ELF-1 (cell line): ENCODE measurements around the gene LRP11.
"Not testable (repeated sequence)": the region's sequence is repeated elsewhere in the genome, so short reads cannot be mapped to it uniquely, and the experiment has no call there.

Experiments used
- DNase-seq: peaks from one replicate; pipeline ENCODE4 v3.0.0-alpha.2; 2016; ENCODE audit warnings: low read depth, low spot score

The LRP11 gene

DNA sequence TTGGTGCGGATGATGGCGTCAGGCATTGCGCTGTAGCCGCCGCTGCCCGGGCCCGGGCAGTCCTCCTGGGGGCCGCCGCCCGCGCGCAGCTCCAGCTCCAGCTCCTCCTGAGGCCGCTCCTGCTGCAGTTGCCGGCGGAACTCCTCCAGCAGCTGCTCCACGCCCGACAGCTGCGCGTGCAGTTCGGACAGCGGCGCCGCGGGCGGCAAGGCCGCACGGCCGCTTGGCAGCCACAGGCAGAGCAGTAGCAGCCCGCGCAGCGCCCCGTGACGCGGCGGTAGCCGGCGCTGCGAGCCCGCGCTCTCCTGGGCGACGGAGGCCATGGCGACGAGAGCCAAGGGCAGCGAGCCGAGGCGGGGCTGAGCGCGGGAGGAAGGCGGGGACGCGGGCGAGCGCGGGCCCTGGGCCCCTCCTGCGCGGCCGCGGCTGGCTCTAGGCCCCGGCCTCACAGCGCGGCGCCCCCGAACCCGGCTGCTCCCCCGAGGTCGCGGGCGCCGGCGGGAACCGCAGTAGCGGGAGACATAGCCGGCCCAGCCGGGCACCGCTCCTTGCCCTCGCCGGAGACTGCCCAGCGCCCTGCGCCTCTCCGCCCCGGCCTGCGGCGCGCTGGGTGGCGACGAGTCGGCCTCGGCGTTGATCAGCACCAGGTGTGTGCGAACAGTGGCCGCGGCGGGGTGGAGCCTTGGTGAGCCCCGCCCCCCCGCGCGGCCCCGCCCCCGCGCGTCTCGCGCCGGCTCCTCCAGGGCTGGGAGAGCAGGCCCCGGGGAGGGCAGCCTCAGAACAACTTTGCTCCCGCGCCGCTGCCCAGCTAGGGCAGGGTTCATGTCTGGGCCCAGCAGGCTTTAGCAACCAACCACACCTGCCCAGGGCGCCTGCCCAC, at the start of gene LRP11:
TSS of gene LRP11 (minus strand) at position 662 of the 880 bp plus-strand sequence. CDS start at position 323, 339 bp downstream.
- peak; percentile 85 for DNase-seq

DNA sequence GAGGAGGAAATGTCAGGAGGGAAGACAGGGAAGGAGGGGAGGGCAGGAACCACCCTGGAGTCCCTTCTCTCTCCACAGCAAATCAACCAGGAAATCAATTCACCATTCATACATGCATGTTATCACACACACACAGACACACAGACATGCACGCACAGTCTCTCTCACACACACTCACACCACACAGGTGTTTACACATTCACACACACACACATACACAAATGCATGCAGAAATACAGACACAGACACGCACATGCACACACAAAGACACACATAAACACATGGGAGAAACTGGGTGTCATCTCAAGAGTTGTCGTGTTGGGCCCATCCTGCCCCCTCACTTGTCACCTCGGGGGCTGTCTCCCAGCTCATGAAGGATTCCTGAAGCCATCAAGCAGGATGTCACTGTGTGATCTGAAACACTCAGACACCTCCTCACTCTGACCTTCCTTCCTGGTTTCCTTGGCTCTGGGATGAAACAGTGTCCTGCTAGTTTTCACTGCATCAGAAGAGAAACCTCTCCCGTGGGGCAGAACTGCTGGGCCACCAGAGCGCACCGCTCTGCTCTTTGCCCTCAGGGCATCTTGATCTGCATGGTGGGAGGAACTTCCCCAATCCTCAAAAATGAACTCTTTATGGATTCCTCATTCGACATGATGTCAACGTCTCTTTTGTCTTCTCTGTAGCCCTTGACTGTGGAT, 49.5 kb upstream of the LRP11 start:
- no peak for DNase-seq

GRCh38 chr6:149913085-149913484, 48.9 kb upstream of the LRP11 start:
- no peak for DNase-seq

DNA sequence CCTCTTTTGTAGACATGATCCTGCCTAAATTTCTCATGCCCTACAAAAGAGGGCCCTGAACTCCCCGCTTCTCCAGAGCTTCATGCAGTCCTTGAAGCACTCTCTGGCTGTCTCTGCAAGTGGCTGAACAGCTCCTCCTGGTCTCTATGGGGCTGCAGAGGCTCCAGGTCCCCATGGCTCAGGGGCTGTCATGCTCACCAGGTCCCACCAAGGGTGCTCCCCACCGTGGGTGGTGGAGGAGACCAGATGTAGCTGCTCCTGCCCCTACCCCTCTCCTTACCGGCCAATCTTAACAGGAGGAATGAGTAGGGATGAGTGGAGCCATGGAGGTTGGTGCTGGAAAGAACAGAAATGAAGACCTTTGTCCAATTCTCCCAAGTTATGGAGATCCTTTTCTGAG, 48.5 kb upstream of the LRP11 start:
- not testable (repeated sequence) for DNase-seq

GRCh38 chr6:149910721-149911151, 46.6 kb upstream of the LRP11 start:
- no peak for DNase-seq

GRCh38 chr6:149909701-149910470, 45.7 kb upstream of the LRP11 start:
- no peak for DNase-seq

DNA sequence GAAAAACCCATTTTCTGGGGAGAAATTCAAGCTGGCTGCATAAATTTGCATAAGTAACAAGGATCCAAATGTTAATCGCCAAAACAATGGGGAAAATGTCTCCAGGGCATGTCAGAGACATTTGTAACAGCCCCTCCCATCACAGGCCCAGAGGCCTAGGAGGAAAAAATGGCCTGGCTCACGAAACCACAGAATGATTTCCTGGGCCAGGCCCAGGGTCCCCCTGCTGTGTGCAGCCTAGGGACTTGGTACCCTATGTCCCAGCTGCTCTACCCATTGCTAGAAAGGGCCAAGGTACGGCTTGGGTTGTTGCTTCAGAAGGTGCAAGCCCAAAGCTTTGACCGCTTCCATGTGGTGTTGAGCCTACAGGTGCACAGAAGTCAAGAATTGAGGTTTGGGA, 44.3 kb upstream of the LRP11 start:
- not testable (repeated sequence) for DNase-seq

GRCh38 chr6:149907317-149907716, 43.2 kb upstream of the LRP11 start:
- DNase-seq = no peak

- DNase-seq = no peak
Measured at GRCh38 chr6:149906405-149906804, 42.2 kb upstream of the LRP11 start.

DNA sequence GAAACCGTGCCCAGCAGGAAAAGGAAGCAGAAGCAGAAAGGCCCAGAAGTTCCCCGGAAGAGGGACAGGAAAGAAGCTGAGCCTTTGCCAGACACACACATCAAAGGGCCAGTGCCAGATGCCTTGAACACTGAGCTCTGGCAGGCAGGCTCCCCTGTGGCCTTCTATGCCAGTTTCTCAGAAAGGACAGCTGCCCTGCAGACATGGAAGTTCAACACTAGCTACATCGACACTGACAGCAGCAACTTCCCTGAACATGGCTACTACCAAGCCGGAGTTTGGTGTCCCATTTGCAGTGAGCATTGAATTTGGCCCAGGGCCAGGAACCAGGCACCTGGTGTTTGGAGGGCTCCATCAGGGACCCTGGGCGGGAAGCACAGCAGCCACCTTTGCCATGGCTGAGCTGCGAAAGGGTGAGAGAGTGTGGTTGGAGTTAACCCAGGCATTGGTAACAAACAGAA, 41.8 kb upstream of the LRP11 start:
- DNase-seq = no peak

GRCh38 chr6:149905371-149905910, 41.3 kb upstream of the LRP11 start:
- no peak for DNase-seq

- no peak for DNase-seq
Measured at GRCh38 chr6:149904661-149905370, 40.7 kb upstream of the LRP11 start.

DNA sequence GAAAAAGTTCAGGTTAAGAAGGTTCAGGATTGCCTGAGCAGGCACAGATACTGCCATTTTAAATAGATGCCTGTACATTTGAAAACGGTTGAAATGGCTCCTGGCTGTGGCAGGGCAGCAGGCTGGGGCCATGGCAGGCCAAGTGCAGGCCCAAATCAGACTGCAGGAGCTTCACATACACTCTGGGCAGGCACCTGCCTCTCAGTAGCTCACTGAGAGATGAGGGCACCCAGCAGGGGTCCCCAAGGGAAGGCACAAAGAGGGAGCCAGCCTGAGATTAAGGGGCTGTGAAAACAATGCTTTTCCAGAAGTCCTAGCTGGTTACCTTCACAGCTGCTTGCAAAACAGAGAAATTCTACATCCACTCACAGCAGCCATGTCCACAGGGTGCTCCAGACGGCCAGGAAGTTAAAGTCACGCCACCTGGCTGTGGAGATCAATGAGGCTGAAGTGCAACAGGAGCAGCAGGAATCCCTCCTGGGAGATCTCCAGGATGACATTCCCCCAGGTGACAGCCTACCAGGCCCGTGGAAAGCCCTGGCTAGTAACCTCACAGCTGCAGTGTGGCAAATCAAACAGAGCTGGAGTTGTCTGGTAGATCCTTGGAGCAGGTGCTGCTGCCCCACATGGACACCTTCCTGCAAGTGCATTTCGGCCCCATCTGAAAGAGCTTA, 39.9 kb upstream of the LRP11 start:
- no peak for DNase-seq

DNA sequence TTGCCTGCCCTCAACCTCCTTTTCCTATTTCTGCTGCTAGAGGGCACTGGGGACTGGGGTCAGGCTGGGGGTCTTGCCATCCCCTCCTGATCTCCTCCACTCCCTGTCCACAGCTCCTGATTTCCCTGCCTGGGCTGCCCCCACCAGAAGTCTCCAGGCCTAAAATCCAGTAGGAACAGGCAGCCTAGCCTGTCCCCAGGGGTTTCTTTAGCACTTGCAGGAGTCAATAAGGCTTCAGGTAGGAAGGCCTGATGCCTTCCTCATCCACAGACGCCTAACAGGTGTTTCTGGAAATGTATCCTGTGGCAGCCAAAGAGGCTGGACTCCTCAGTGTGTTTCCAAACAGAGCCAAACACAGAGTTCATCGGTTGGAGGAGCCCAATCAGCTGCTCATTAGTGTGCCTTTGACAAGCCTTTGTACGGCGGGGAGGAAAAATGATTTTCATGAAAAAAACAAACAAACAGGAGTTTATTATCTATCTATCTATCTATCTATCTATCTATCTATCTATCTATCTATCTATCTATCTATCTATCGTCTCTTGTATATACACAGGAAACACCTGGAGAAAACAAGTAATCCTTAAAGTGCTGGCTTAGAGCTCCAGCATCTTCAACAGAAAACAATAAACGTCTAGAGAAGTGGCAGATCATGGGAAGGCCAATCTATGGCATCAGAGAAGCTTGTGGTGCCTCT, 37.4 kb upstream of the LRP11 start:
- no peak for DNase-seq

GRCh38 chr6:149900620-149901443, 36.7 kb upstream of the LRP11 start:
- no peak for DNase-seq

- no peak for DNase-seq
Measured at GRCh38 chr6:149899926-149900619, 35.9 kb upstream of the LRP11 start.

GRCh38 chr6:149899486-149899885, 35.3 kb upstream of the LRP11 start:
- no peak for DNase-seq

DNA sequence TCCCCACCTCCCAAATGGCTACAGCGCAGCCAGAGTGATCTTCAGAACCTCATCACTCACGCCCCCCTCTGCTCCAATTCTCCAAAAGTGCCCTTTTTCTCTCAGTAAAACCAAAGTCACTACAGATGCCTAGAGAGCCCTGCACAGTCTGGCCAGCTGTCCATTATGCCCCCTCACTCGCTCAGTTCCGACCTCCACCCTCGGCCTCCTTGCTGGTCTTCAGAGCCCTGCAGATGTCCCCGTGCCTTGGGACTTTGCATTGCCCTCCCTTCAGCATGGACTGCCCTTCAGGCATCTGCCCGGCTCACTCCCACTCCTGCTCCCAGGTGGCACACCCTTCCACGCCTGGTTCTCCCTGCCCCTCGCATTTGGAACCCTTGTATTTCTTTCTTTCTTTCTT, 34.8 kb upstream of the LRP11 start:
- no peak for DNase-seq
